ENCODE results near the gene RASGRF2. TPM values are rescaled to one million over a fixed set of nuclear protein-coding genes. Genes with fewer than 3 reads are reported as not detected.

RASGRF2 gene
- total RNA-seq, 4 donors from 2014 or later, result 1.8 to 4.1 (median 2.5) TPM

DNA sequence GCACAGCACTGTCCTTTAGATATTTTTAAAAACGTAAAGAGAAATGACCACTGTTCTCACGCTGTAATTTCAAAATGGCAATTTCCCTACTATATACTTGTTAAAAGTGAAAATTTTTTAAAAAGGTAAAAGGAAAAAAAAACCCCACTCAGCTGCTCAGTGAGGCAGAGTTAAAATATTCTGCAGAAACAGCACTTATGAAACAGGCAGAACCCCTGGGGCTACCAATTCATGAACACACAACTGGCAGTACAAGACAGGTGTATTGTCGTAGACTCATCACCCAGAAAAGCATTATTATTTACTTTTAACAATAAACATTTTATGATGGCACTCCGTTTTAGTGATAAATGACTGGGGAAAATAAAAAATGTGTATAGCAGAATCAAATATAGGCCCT, 1.5 kb upstream of the RASGRF2 start:
- no peaks in the 10 kb centered on the region for H3K36me3 ChIP-seq
- H3K27ac ChIP-seq, result no peak overlapping the region
- DNase-seq (ENCODE audit: low spot score in 2 of 2), result no peak
- H3K4me3 ChIP-seq, result no peak overlapping the region
- 66% methylated on average over 4 of the region's 4 CpGs for WGBS
- peaks cover 56% of the 10 kb centered on the region for H3K27me3 ChIP-seq
- no peaks in the 10 kb centered on the region for H3K9me3 ChIP-seq
- peaks cover 15% of the 10 kb centered on the region for H3K4me1 ChIP-seq
- TF ChIP-seq POLR2AphosphoS5 (IDR thresholded peaks at IDR 0.05) (no peak), POLR2A (IDR thresholded peaks at IDR 0.05) (no peak), EP300 (IDR thresholded peaks at IDR 0.05) (no peak)
- TF ChIP-seq, protein P1, sequence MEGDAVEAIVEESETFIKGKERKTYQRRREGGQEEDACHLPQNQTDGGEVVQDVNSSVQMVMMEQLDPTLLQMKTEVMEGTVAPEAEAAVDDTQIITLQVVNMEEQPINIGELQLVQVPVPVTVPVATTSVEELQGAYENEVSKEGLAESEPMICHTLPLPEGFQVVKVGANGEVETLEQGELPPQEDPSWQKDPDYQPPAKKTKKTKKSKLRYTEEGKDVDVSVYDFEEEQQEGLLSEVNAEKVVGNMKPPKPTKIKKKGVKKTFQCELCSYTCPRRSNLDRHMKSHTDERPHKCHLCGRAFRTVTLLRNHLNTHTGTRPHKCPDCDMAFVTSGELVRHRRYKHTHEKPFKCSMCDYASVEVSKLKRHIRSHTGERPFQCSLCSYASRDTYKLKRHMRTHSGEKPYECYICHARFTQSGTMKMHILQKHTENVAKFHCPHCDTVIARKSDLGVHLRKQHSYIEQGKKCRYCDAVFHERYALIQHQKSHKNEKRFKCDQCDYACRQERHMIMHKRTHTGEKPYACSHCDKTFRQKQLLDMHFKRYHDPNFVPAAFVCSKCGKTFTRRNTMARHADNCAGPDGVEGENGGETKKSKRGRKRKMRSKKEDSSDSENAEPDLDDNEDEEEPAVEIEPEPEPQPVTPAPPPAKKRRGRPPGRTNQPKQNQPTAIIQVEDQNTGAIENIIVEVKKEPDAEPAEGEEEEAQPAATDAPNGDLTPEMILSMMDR (IDR thresholded peaks at IDR 0.05), result no peak

DNA sequence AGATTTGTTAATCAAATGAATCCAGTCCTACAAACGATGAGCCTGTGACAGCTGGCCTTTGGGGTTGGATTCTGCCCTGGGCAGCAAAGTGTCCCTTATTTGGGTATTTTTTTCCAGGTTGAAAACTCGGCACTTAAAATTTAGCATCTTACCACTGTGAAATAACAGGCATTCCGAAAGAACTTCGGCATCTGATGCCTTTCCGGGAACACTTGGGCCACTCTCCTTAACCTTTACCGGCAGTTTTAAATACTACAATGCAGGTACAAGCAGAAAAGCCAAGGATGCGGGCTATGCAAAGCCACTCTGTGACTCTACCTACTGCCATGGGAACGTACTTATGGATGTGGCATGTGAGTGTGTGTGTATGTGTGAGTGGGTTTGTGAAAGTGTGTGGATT, 1.0 kb upstream of the RASGRF2 start:
- Histone ChIP-seq H3K27ac (no peak overlapping the region), H3K27me3 (peaks cover 56% of the 10 kb centered on the region), H3K36me3 (no peaks in the 10 kb centered on the region), H3K4me3 (no peak overlapping the region), H3K4me1 (peaks cover 15% of the 10 kb centered on the region), H3K9me3 (no peaks in the 10 kb centered on the region)
- DNase-seq (ENCODE audit: low spot score in 2 of 2), result no peak
- no peak for TF ChIP-seq EP300 (IDR thresholded peaks at IDR 0.05)
- 83% methylated on average over 8 of the region's 8 CpGs for WGBS

DNA sequence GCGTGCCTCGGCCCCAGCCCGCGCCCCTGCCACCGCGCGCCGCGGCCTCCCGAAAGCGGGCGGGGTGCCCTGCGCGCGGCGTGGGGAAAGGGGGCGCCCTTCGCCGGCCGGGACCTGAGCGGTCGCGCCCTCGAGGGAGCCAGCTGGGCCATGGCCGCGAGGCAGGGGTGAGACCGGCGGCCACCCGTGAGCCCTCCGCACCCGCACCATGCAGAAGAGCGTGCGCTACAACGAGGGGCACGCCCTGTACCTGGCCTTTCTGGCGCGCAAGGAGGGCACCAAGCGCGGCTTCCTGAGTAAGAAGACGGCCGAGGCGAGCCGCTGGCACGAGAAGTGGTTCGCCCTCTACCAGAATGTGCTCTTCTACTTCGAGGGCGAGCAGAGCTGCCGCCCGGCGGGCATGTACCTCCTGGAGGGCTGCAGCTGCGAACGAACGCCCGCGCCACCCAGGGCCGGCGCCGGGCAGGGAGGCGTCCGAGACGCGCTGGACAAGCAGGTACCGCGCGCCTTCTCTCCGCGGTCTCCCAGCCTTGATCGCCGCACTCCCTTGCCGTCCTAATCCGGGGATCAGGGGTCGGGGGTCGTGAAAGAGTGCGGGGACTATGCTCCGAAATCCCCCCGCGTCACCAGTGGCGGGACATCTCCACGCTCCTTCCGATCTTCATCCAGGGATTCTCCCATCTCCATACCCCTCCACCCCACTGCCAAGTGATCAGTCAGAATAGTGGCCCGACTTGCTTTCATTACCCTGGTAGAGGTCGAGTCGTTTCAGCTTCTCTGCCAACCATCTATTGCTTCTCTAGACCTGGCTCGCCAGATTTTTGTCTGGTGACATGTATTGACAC, 590 bp downstream of the RASGRF2 start:
- peaks cover 15% of the 10 kb centered on the region for H3K4me1 ChIP-seq
- WGBS, result 7% methylated on average over 4 of the region's 84 CpGs
- TF ChIP-seq, protein P1 (IDR thresholded peaks at IDR 0.05), result no peak
- no peak for TF ChIP-seq EP300 (IDR thresholded peaks at IDR 0.05)
- no peak for TF ChIP-seq POLR2AphosphoS5 (IDR thresholded peaks at IDR 0.05)
- TF ChIP-seq POLR2A (IDR thresholded peaks at IDR 0.05), result no peak
- H3K9me3 ChIP-seq, result no peaks in the 10 kb centered on the region
- no peaks in the 10 kb centered on the region for H3K36me3 ChIP-seq
- no peak for DNase-seq (ENCODE audit: low spot score in 2 of 2)
- peak overlapping the region; percentile 54 for H3K4me3 ChIP-seq
- H3K27ac ChIP-seq, result peak overlapping the region; percentile 44
- H3K27me3 ChIP-seq, result peaks cover 61% of the 10 kb centered on the region

DNA sequence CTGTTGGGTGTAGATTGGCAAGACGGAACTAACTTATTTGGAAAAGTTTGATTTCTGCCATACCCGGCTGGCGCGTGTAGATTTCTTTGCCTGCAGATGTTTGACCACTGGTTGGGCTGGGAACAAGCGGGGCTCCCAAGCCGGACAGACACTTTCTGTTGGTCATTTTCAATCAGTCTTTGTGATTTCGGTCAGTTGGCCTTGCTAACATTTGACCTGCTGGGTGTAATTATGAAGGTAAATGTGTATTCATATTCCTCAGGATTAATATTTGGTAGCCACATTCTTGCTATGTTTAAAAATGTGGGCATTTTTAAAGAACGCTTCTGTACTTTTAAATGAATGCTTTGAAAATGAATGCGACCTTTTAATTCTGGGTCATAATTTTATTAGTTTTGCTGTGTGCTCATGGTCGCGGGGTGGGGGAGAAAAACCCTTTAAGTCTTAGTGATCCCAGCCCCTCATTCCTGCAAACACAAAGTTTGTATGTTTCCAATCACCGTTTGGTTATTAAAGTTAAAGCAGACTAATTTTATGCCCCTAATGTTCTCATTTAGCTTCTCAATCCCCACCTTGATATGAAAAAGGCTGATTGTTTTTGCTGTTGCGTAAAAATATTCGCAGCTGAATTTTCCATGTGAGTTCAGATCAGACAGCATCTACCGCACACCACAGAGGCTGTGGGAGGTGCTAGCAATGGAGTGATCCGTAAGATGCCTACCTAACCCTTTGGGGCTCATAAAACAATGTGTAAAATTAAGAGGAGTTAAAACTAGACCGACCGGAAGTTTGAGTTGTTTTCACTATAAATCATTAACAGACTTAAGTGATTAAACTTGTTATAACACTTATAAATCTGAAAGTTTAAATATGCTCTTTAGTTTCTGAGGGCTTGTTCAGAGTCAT, 1.5 kb downstream of the RASGRF2 start:
- TF ChIP-seq EP300 (IDR thresholded peaks at IDR 0.05) (no peak), POLR2AphosphoS5 (IDR thresholded peaks at IDR 0.05) (no peak), POLR2A (IDR thresholded peaks at IDR 0.05) (no peak)
- TF ChIP-seq, protein P1 (IDR thresholded peaks at IDR 0.05), result no peak
- H3K27ac ChIP-seq, result no peak overlapping the region
- H3K27me3 ChIP-seq, result peaks cover 54% of the 10 kb centered on the region
- WGBS, result 29% methylated on average over 18 of the region's 18 CpGs
- H3K36me3 ChIP-seq, result no peaks in the 10 kb centered on the region
- H3K4me3 ChIP-seq, result peak overlapping the region; percentile 54
- H3K9me3 ChIP-seq, result no peaks in the 10 kb centered on the region
- H3K4me1 ChIP-seq, result peaks cover 15% of the 10 kb centered on the region
- DNase-seq (ENCODE audit: low spot score in 2 of 2), result no peak

DNA sequence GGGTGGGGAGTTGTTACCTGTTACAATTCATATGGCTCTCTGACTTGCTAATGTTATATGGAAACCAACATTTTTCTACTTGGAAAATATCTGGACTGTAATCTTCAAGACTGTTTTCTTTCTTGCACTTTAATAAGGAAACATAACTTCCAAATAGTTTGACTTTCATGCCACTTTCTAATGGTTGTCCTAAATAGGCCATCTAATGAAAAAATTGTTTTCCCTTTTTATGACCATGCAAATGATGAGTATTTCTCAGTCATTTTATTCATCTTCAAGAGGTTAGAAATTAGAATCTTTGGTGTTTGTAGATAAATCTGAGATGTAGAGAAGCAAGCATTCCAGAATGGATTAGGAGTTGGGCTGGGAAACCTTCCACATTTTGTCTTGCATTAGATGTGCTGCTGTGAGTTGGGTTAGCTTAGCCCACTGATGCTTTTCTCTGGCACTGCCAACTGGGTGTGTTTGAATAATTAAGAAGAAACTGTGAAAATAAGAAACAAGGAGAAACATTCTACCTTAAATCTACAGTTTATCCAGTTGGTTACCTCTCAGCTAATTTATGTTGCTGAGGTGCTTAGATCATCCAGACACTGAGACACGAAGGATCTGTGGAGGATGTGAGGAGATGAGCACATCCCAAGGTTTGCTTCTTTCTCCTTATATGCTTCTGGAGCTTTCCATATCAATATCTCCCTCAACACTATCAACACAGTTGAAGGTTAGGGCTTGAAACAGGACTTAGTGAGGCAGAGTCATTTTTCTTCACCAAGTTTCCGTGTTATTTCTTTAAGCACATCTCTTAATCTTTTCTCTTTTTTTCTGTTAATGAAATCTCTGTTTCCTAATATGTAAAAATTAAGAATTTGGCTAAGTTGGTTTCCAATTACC, 2.7 kb downstream of the RASGRF2 start:
- H3K4me1 ChIP-seq, result peaks cover 18% of the 10 kb centered on the region
- no peak overlapping the region for H3K27ac ChIP-seq
- 81% methylated on average over 2 of the region's 2 CpGs for WGBS
- H3K4me3 ChIP-seq, result no peak overlapping the region
- no peaks in the 10 kb centered on the region for H3K36me3 ChIP-seq
- no peak for DNase-seq (ENCODE audit: low spot score in 2 of 2)
- no peak for TF ChIP-seq POLR2AphosphoS5 (IDR thresholded peaks at IDR 0.05)
- no peak for TF ChIP-seq POLR2A (IDR thresholded peaks at IDR 0.05)
- TF ChIP-seq, protein P1 (IDR thresholded peaks at IDR 0.05), result no peak
- no peak for TF ChIP-seq EP300 (IDR thresholded peaks at IDR 0.05)
- H3K9me3 ChIP-seq, result no peaks in the 10 kb centered on the region
- H3K27me3 ChIP-seq, result peaks cover 47% of the 10 kb centered on the region

Data from suprapubic skin (tissue), 4 donors.